Measurements from ENCODE around the gene CLEC4C.

DNA sequence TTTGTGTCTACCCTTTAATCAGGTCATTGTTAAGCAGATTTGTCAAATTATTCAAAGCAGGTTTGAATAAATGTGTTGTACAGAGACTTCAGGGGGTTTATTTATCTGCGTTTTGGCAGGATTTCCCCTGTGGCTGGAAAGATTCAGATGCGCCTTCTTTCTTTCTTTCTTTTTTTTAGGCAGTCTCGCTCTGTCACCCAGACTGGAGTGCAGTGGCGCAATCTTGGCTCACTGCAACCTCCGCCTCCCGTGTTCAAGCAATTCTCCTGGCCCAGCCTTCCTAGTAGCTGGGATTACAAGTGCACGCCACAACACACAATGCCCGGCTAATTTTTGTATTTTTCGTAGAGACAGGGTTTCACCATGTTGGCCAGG lies 11.6 kb upstream of the CLEC4C start:
- TF ChIP-seq, protein P1, sequence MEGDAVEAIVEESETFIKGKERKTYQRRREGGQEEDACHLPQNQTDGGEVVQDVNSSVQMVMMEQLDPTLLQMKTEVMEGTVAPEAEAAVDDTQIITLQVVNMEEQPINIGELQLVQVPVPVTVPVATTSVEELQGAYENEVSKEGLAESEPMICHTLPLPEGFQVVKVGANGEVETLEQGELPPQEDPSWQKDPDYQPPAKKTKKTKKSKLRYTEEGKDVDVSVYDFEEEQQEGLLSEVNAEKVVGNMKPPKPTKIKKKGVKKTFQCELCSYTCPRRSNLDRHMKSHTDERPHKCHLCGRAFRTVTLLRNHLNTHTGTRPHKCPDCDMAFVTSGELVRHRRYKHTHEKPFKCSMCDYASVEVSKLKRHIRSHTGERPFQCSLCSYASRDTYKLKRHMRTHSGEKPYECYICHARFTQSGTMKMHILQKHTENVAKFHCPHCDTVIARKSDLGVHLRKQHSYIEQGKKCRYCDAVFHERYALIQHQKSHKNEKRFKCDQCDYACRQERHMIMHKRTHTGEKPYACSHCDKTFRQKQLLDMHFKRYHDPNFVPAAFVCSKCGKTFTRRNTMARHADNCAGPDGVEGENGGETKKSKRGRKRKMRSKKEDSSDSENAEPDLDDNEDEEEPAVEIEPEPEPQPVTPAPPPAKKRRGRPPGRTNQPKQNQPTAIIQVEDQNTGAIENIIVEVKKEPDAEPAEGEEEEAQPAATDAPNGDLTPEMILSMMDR (IDR thresholded peaks at IDR 0.05): no peak
- no peak for TF ChIP-seq POLR2AphosphoS5 (IDR thresholded peaks at IDR 0.05; ENCODE audit: insufficient read depth in 1 of 2, low read depth in 1 of 2)

Data from vagina (tissue), 2 donors.